Chondrocyte (in vitro differentiated cells): ENCODE data around the gene ZNF593OS. TPM values are rescaled to one million over a fixed set of nuclear protein-coding genes. Genes with fewer than 3 reads are reported as not detected.

Source experiments
- DNase-seq: peaks from one replicate; pipeline ENCODE4 v3.0.0; 2021; ENCODE audit warnings: mixed read lengths, low spot score
- H3K27ac Mint-ChIP-seq: one replicate; pipeline ENCODE4 v1.8.0; 2021; ENCODE audit warnings: mild to moderate bottlenecking, moderate library complexity, mixed read lengths; ENCODE audit not compliant: unreplicated experiment
- H3K27me3 Mint-ChIP-seq: 2 replicates; pipeline ENCODE4 v1.8.0; 2021; ENCODE audit warnings: low read depth, mixed read lengths
- H3K36me3 Mint-ChIP-seq: 2 replicates; pipeline ENCODE4 v1.8.0; 2021; ENCODE audit warnings: low read depth, mixed read lengths
- H3K4me1 Mint-ChIP-seq: 2 replicates; pipeline ENCODE4 v1.8.0; 2021; ENCODE audit warnings: low read depth, mild to moderate bottlenecking, mixed read lengths
- H3K4me3 Mint-ChIP-seq: one replicate; pipeline ENCODE4 v1.8.0; 2021; ENCODE audit warnings: mild to moderate bottlenecking, moderate library complexity, mixed read lengths; ENCODE audit not compliant: unreplicated experiment
- H3K9me3 Mint-ChIP-seq: 2 replicates; pipeline ENCODE4 v1.8.0; 2021; ENCODE audit warnings: low read depth, mixed read lengths
- total RNA-seq: library from RNA; stranded (reverse); gene quantifications from 3 replicates; pipeline ENCODE4 v1.2.1, GENCODE V29; 2021
- TF ChIP-seq, protein P1 (sequence below): fragments of 200-600 bp; sonication (generic); IDR thresholded peaks from 2 replicates; pipeline ENCODE4 v1.5.0; 2021; ENCODE audit warnings: antibody characterized with exemption, mild to moderate bottlenecking, moderate library complexity

Gene ZNF593OS
- total RNA-seq, 1 donor from 2014 or later = not detected

DNA sequence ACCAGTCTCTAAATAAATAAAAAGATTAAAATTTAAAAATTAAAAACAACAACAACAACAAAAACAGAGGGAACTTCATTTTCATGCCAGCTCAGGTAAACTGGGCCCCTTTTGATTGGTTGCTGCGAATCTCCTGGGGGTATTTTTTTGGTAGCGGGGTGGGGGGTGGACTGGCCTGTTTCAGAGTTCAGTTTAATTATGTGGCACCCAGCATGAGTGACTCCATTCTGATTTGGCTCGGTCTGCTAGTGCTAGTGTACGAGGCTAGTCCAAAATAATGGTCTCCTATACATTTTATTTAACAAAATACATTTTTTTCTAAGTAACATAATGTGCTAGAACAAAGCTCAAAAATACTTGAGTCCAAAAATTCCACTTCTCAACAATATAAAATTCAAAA lies 41.9 kb downstream of the ZNF593OS start:
- no peak for DNase-seq
- peaks cover 3% of the 10 kb centered on the region for H3K9me3 Mint-ChIP-seq
- no peak overlapping the region for H3K27ac Mint-ChIP-seq
- peaks cover 2% of the 10 kb centered on the region for H3K27me3 Mint-ChIP-seq
- no peaks in the 10 kb centered on the region for H3K36me3 Mint-ChIP-seq
- H3K4me1 Mint-ChIP-seq = no peaks in the 10 kb centered on the region
- TF ChIP-seq, protein P1, sequence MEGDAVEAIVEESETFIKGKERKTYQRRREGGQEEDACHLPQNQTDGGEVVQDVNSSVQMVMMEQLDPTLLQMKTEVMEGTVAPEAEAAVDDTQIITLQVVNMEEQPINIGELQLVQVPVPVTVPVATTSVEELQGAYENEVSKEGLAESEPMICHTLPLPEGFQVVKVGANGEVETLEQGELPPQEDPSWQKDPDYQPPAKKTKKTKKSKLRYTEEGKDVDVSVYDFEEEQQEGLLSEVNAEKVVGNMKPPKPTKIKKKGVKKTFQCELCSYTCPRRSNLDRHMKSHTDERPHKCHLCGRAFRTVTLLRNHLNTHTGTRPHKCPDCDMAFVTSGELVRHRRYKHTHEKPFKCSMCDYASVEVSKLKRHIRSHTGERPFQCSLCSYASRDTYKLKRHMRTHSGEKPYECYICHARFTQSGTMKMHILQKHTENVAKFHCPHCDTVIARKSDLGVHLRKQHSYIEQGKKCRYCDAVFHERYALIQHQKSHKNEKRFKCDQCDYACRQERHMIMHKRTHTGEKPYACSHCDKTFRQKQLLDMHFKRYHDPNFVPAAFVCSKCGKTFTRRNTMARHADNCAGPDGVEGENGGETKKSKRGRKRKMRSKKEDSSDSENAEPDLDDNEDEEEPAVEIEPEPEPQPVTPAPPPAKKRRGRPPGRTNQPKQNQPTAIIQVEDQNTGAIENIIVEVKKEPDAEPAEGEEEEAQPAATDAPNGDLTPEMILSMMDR = no peak
- H3K4me3 Mint-ChIP-seq = no peak overlapping the region

DNA sequence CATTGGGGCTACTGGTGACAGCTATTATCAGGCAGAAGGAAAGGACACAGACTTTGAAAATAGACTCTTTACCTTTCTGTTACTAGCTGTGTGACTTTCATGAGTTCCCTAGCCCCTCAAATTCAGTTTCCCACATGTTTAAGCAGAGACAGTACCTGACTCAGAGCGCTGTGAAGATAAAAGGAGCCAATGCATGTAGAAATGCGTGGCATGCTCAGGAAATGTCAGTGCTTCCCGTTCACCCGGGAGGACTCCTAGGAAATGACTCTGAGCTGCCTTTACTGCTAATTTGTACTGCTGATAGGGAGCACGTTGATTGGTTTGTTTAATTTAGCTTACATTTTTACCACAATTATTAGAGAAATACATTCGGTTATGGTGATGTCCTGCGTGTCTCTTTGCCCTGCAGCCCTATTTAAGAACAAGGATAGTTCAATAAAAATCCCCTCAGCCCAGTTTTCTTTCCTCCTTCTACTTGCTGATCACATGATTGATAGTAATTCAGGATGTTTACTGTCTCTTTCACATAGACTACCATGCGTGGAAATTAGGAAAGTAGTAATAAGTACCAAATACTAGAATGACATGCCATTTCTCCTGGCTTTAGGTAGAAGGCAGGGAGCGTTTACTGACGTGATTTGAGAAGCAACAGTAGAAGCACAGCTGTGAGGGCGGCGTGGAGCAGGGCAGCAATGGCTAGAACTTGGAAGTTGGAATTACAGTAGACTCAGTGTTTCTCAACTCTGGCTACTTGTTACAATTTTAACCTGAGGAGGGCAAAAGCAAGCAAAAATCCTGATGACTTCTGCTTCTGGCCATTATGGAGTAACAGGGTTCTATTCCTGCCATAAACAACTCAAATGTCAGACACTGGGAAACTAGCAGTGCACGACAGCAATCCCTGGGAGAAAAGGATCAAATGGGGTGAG lies 44.1 kb downstream of the ZNF593OS start:
- peaks cover 3% of the 10 kb centered on the region for H3K36me3 Mint-ChIP-seq
- TF ChIP-seq, protein P1 = no peak
- no peak for DNase-seq
- peaks cover 2% of the 10 kb centered on the region for H3K27me3 Mint-ChIP-seq
- no peak overlapping the region for H3K27ac Mint-ChIP-seq
- peaks cover 4% of the 10 kb centered on the region for H3K4me1 Mint-ChIP-seq
- no peaks in the 10 kb centered on the region for H3K9me3 Mint-ChIP-seq
- H3K4me3 Mint-ChIP-seq = no peak overlapping the region

DNA sequence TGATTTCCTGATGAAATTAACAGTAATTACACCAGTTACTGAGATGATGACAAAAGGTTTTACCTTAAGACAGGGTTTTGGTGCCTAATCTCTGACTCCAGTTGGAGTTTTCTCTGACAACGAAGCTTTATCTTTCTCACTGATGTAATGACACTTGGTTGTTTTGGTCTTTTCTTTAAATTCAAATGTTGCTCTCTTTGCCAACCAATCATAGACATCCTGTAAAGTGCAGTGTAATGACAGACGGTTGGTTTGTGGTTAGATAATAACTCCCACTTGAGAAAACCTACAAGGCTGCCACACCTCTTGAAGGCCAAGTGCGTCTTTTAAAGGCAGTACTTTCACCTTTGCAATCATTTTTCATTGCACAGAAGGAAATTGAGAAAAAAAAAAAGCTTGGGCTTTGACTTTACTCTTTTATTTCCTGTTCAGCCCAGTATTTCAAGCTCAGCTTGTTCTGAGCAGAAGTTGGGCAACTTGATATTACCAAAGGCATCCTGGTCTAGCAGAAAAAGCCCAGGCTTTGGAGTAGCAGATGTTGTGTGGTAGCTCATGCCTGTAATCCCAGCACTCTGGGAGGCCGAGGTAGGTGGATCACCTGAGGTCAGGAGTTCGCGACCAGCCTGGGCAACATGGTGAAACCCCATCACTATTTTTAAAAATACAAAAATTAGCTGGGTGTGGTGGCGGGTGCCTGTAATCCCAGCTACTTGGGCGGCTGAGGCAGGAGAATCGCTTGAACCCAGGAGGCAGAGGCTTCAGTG lies 45.1 kb downstream of the ZNF593OS start:
- TF ChIP-seq, protein P1 = no peak
- H3K4me1 Mint-ChIP-seq = peaks cover 4% of the 10 kb centered on the region

DNA sequence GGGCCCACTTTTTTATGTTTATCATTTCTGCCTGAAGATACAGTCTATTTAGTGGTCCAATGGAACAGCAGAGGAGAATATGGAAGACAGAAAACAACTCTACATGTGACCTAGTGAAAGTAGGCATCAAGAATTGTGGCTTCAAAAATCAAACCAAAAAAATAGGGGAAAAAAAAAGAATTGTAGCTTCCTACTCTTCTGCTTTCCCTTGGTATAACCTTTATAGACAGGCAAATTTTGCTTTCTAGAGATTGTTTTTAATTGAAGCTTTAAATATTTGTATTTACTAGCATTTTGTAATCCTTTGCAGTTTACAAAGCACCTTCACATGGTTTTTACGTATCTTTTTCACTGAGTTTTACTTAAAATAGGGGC lies 45.7 kb downstream of the ZNF593OS start:
- no peak for DNase-seq
- H3K4me1 Mint-ChIP-seq = peaks cover 4% of the 10 kb centered on the region
- H3K36me3 Mint-ChIP-seq = peaks cover 7% of the 10 kb centered on the region
- no peaks in the 10 kb centered on the region for H3K9me3 Mint-ChIP-seq
- H3K4me3 Mint-ChIP-seq = no peak overlapping the region
- H3K27me3 Mint-ChIP-seq = peaks cover 2% of the 10 kb centered on the region
- TF ChIP-seq, protein P1 = no peak
- H3K27ac Mint-ChIP-seq = no peak overlapping the region

More for the DNA sequence above, 45.1 kb downstream of the ZNF593OS start:
- Mint-ChIP-seq H3K4me3 (no peak overlapping the region), H3K36me3 (peaks cover 7% of the 10 kb centered on the region), H3K27ac (no peak overlapping the region), H3K27me3 (peaks cover 2% of the 10 kb centered on the region), H3K9me3 (no peaks in the 10 kb centered on the region)
- DNase-seq = no peak

DNA sequence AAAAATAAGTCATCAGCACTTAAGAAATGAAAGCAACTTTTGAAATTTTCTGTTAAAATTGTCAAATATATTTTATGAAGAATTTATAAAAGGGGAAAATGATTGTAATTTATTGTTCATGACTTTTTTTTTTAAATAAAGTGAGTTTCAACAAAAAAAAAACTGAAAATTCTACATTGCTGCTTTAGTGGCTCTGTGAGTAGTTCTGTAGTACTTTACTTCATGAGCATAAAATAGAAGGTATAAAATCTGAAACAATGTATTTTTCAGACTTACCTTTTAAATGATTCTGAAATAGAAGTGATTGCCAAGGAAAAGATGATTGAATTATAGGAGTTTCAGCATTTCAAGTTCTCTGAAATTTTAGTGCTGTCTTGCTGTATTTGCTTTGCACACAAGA lies 46.2 kb downstream of the ZNF593OS start:
- H3K27ac Mint-ChIP-seq = no peak overlapping the region
- peaks cover 4% of the 10 kb centered on the region for H3K4me1 Mint-ChIP-seq
- peaks cover 7% of the 10 kb centered on the region for H3K36me3 Mint-ChIP-seq
- DNase-seq = no peak
- TF ChIP-seq, protein P1 = no peak
- H3K27me3 Mint-ChIP-seq = peaks cover 2% of the 10 kb centered on the region
- H3K9me3 Mint-ChIP-seq = no peaks in the 10 kb centered on the region
- H3K4me3 Mint-ChIP-seq = no peak overlapping the region
